HL-60 (cell line): ENCODE measurements around the gene CASKIN2.

Source experiments
- GABPA ChIP-seq: IDR thresholded peaks from 2 replicates; pipeline ENCODE4 v1.6.1; 2012; ENCODE audit warnings: low read depth
- POLR2AphosphoS5 ChIP-seq: IDR thresholded peaks from 2 replicates; pipeline ENCODE4 v1.6.1; 2012; ENCODE audit warnings: low read depth
- REST ChIP-seq: IDR thresholded peaks from 2 replicates; pipeline ENCODE4 v1.6.1; 2012; ENCODE audit warnings: low read depth; ENCODE audit not compliant: insufficient replicate concordance
- SPI1 ChIP-seq: IDR thresholded peaks from 2 replicates; pipeline ENCODE4 v1.6.1; 2012; ENCODE audit warnings: low read depth, mild to moderate bottlenecking, borderline replicate concordance
- TF ChIP-seq, protein P1 (sequence below): IDR thresholded peaks from one replicate; pipeline ENCODE4 v1.5.1; 2011; ENCODE audit warnings: low read length, control low read depth, inconsistent platforms; ENCODE audit not compliant: insufficient read depth

GRCh38 chr17:75563063-75563758 is 47.9 kb upstream of the CASKIN2 start:
- TF ChIP-seq, protein P1, sequence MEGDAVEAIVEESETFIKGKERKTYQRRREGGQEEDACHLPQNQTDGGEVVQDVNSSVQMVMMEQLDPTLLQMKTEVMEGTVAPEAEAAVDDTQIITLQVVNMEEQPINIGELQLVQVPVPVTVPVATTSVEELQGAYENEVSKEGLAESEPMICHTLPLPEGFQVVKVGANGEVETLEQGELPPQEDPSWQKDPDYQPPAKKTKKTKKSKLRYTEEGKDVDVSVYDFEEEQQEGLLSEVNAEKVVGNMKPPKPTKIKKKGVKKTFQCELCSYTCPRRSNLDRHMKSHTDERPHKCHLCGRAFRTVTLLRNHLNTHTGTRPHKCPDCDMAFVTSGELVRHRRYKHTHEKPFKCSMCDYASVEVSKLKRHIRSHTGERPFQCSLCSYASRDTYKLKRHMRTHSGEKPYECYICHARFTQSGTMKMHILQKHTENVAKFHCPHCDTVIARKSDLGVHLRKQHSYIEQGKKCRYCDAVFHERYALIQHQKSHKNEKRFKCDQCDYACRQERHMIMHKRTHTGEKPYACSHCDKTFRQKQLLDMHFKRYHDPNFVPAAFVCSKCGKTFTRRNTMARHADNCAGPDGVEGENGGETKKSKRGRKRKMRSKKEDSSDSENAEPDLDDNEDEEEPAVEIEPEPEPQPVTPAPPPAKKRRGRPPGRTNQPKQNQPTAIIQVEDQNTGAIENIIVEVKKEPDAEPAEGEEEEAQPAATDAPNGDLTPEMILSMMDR: no peak
- TF ChIP-seq REST (no peak), POLR2AphosphoS5 (no peak), GABPA (no peak), SPI1 (no peak)
